Measurements from ENCODE around the gene AP4S1.

AP4S1 gene

GRCh38 chr14:31009836-31010574 lies 15.4 kb upstream of the AP4S1 start:
- H3K9ac ChIP-seq (ENCODE audit: low read length), result no peak overlapping the region
- H3K27me3 ChIP-seq (ENCODE audit: control insufficient read depth, insufficient read depth, low read length), result no peaks in the 10 kb centered on the region
- H3K4me1 ChIP-seq (ENCODE audit: control insufficient read depth, low read depth, low read length), result no peaks in the 10 kb centered on the region
- H3K27ac ChIP-seq (ENCODE audit: low read length), result no peak overlapping the region
- H3K9me3 ChIP-seq (ENCODE audit: control insufficient read depth, low read depth, low read length), result no peaks in the 10 kb centered on the region
- no peak overlapping the region for H3K4me3 ChIP-seq (ENCODE audit: low read length)
- peaks cover 4% of the 10 kb centered on the region for H3K36me3 ChIP-seq (ENCODE audit: control insufficient read depth, low read depth, low read length)

DNA sequence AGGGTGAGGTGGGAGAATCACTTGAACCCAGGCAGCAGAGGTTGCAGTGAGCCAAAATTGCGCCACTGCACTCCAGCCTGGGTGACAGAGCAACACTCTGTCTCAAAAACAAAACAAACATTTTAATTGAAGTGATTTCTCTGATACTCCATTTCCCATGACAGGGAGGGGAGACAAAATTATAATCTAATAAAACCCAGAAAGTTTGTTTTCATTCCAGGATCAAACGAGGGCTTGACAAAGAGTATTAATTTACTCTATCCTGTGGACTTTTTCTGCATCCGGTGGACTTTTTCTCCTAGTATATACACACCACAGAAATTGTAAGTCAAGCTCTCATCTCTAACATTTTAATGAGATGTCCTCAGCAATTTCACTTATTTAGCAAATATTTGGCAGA lies 14.5 kb upstream of the AP4S1 start:
- Histone ChIP-seq H3K27ac (ENCODE audit: low read length) (no peak overlapping the region), H3K9ac (ENCODE audit: low read length) (no peak overlapping the region), H3K4me1 (ENCODE audit: control insufficient read depth, low read depth, low read length) (no peaks in the 10 kb centered on the region), H3K27me3 (ENCODE audit: control insufficient read depth, insufficient read depth, low read length) (no peaks in the 10 kb centered on the region), H3K4me3 (ENCODE audit: low read length) (no peak overlapping the region), H3K9me3 (ENCODE audit: control insufficient read depth, low read depth, low read length) (no peaks in the 10 kb centered on the region), H3K36me3 (ENCODE audit: control insufficient read depth, low read depth, low read length) (peaks cover 4% of the 10 kb centered on the region)

GRCh38 chr14:31013841-31014240 lies 11.6 kb upstream of the AP4S1 start:
- H3K4me3 ChIP-seq (ENCODE audit: low read length), result no peak overlapping the region
- no peak overlapping the region for H3K27ac ChIP-seq (ENCODE audit: low read length)
- H3K4me1 ChIP-seq (ENCODE audit: control insufficient read depth, low read depth, low read length), result no peaks in the 10 kb centered on the region
- H3K27me3 ChIP-seq (ENCODE audit: control insufficient read depth, insufficient read depth, low read length), result no peaks in the 10 kb centered on the region
- H3K9ac ChIP-seq (ENCODE audit: low read length), result no peak overlapping the region
- H3K9me3 ChIP-seq (ENCODE audit: control insufficient read depth, low read depth, low read length), result no peaks in the 10 kb centered on the region
- peaks cover 4% of the 10 kb centered on the region for H3K36me3 ChIP-seq (ENCODE audit: control insufficient read depth, low read depth, low read length)

GRCh38 chr14:31018057-31018645 lies 7.3 kb upstream of the AP4S1 start:
- no peak overlapping the region for H3K9ac ChIP-seq (ENCODE audit: low read length)
- no peaks in the 10 kb centered on the region for H3K27me3 ChIP-seq (ENCODE audit: control insufficient read depth, insufficient read depth, low read length)
- H3K4me1 ChIP-seq (ENCODE audit: control insufficient read depth, low read depth, low read length), result no peaks in the 10 kb centered on the region
- no peaks in the 10 kb centered on the region for H3K9me3 ChIP-seq (ENCODE audit: control insufficient read depth, low read depth, low read length)
- peaks cover 6% of the 10 kb centered on the region for H3K36me3 ChIP-seq (ENCODE audit: control insufficient read depth, low read depth, low read length)
- no peak overlapping the region for H3K27ac ChIP-seq (ENCODE audit: low read length)
- H3K4me3 ChIP-seq (ENCODE audit: low read length), result no peak overlapping the region

- Histone ChIP-seq H3K9me3 (ENCODE audit: control insufficient read depth, low read depth, low read length) (no peaks in the 10 kb centered on the region), H3K4me1 (ENCODE audit: control insufficient read depth, low read depth, low read length) (peaks cover 7% of the 10 kb centered on the region), H3K36me3 (ENCODE audit: control insufficient read depth, low read depth, low read length) (peaks cover 6% of the 10 kb centered on the region), H3K9ac (ENCODE audit: low read length) (no peak overlapping the region), H3K27me3 (ENCODE audit: control insufficient read depth, insufficient read depth, low read length) (no peaks in the 10 kb centered on the region), H3K27ac (ENCODE audit: low read length) (no peak overlapping the region), H3K4me3 (ENCODE audit: low read length) (no peak overlapping the region)
These were observed 4.4 kb upstream of the AP4S1 start for GRCh38 chr14:31020834-31021575.

DNA sequence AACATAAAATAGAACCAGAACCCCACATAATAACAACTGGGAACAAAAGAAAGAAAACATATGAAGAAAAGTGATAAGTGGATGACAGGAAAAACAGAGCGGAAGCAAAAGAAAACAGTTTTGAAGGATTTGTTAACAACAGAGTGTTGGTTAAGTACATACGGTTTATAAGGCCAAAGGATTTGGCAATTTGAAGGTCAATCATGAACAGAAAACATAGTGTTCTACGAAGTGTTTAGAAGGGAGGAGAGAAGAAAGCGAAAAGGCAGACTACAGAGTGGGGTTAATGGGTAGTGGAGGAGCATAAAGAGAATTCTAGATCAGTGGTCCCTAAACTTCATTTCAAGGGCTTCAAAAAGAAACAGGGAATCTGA lies 3.9 kb upstream of the AP4S1 start:
- Histone ChIP-seq H3K27ac (ENCODE audit: low read length) (no peak overlapping the region), H3K4me3 (ENCODE audit: low read length) (no peak overlapping the region), H3K4me1 (ENCODE audit: control insufficient read depth, low read depth, low read length) (peaks cover 7% of the 10 kb centered on the region), H3K9ac (ENCODE audit: low read length) (no peak overlapping the region), H3K9me3 (ENCODE audit: control insufficient read depth, low read depth, low read length) (no peaks in the 10 kb centered on the region), H3K27me3 (ENCODE audit: control insufficient read depth, insufficient read depth, low read length) (no peaks in the 10 kb centered on the region), H3K36me3 (ENCODE audit: control insufficient read depth, low read depth, low read length) (peaks cover 6% of the 10 kb centered on the region)

- no peak overlapping the region for H3K9ac ChIP-seq (ENCODE audit: low read length)
These were observed 3.1 kb upstream of the AP4S1 start for GRCh38 chr14:31022386-31022785.

DNA sequence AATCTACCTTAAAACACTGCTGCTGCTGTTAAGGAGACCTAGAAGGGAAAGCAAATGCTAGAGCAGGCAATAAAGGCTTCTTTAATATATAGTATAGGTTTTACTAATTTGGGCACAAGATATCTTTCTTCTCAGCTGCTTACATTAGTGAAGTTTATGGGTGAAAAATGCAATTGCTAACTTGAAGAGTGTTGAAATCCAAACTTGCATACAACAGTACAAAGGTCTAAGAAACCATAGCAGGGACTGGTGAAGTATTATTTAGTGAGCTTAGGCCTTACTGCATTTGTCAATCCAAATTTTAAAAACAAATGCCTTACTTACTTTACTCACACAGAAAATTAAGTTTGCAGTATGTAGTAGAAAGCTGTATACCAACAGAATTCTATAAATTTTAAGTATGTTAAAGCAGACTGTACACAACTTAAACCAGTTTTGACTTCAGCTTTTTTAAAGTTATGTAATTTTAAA lies 1.4 kb upstream of the AP4S1 start:
- H3K4me3 ChIP-seq (ENCODE audit: low read length), result peak overlapping the region; percentile 99
- H3K27ac ChIP-seq (ENCODE audit: low read length), result no peak overlapping the region
- peaks cover 13% of the 10 kb centered on the region for H3K4me1 ChIP-seq (ENCODE audit: control insufficient read depth, low read depth, low read length)
- no peaks in the 10 kb centered on the region for H3K9me3 ChIP-seq (ENCODE audit: control insufficient read depth, low read depth, low read length)
- H3K9ac ChIP-seq (ENCODE audit: low read length), result no peak overlapping the region
- no peaks in the 10 kb centered on the region for H3K27me3 ChIP-seq (ENCODE audit: control insufficient read depth, insufficient read depth, low read length)
- H3K36me3 ChIP-seq (ENCODE audit: control insufficient read depth, low read depth, low read length), result peaks cover 6% of the 10 kb centered on the region

More at GRCh38 chr14:31022386-31022785, 3.1 kb upstream of the AP4S1 start:
- H3K36me3 ChIP-seq (ENCODE audit: control insufficient read depth, low read depth, low read length), result peaks cover 6% of the 10 kb centered on the region
- H3K27ac ChIP-seq (ENCODE audit: low read length), result no peak overlapping the region
- no peak overlapping the region for H3K4me3 ChIP-seq (ENCODE audit: low read length)
- peaks cover 8% of the 10 kb centered on the region for H3K4me1 ChIP-seq (ENCODE audit: control insufficient read depth, low read depth, low read length)
- H3K27me3 ChIP-seq (ENCODE audit: control insufficient read depth, insufficient read depth, low read length), result no peaks in the 10 kb centered on the region
- H3K9me3 ChIP-seq (ENCODE audit: control insufficient read depth, low read depth, low read length), result no peaks in the 10 kb centered on the region

DNA sequence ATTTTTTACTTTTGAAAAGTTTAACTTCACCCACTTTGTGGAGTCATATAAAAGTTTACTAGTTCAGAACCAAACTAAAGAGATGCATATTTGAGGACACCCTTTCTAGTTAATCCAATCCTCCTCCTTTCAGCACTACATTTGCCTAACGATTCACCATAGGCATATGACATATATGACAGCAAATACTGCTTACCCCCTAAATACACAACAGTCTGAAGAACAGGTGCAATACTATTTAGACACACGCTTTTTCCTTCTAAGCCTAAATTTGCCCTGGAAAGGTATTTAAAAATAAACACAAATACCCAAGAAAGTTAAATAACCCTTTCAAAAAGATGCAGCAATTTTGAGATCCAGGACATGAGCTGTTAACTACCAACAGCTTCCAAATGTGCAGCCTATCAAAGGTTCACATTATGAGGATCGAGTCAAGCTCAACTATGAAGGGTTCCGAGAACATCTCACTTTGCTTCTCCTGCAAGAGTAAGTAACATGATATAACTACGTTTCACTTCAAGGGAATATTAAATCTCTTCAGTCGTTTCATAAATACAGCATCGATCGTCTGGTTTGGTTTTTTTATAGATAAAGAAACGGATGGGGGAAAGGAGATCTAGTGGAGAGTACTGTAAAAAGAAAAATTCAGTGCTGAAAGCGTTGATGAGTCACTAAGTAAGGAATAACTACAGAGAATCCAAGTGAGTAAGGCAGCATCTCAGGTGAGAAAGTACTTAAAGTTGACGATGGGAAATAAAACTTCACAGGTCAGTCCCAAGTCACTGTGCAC lies 677 bp upstream of the AP4S1 start:
- Histone ChIP-seq H3K4me3 (ENCODE audit: low read length) (peak overlapping the region; percentile 99), H3K27ac (ENCODE audit: low read length) (peak overlapping the region; percentile 93)

GRCh38 chr14:31026077-31026449 lies 614 bp downstream of the AP4S1 start, which contains the start of gene STRN3:
STRN3 (minus strand) TSS chr14:31026379; CDS start chr14:31026185, 194 bp downstream.
- peak within 1 kb of the TSS; percentile 93 for H3K27ac ChIP-seq (ENCODE audit: low read length)
- H3K4me1 ChIP-seq (ENCODE audit: control insufficient read depth, low read depth, low read length), result peaks cover 13% of the 10 kb centered on the region
- H3K4me3 ChIP-seq (ENCODE audit: low read length), result peak within 1 kb of the TSS; percentile 99
- no peaks in the 10 kb centered on the region for H3K9me3 ChIP-seq (ENCODE audit: control insufficient read depth, low read depth, low read length)
- peak within 1 kb of the TSS; percentile 97 for H3K9ac ChIP-seq (ENCODE audit: low read length)
- peaks cover 6% of the 10 kb centered on the region for H3K36me3 ChIP-seq (ENCODE audit: control insufficient read depth, low read depth, low read length)
- H3K27me3 ChIP-seq (ENCODE audit: control insufficient read depth, insufficient read depth, low read length), result no peaks in the 10 kb centered on the region

More for the DNA sequence above, 677 bp upstream of the AP4S1 start:
- H3K36me3 ChIP-seq (ENCODE audit: control insufficient read depth, low read depth, low read length), result peaks cover 6% of the 10 kb centered on the region
- peaks cover 13% of the 10 kb centered on the region for H3K4me1 ChIP-seq (ENCODE audit: control insufficient read depth, low read depth, low read length)
- no peaks in the 10 kb centered on the region for H3K9me3 ChIP-seq (ENCODE audit: control insufficient read depth, low read depth, low read length)
- H3K9ac ChIP-seq (ENCODE audit: low read length), result peak overlapping the region; percentile 97
- no peaks in the 10 kb centered on the region for H3K27me3 ChIP-seq (ENCODE audit: control insufficient read depth, insufficient read depth, low read length)
